ENCODE results near the gene NR1H3. TPM values are rescaled to one million over a fixed set of nuclear protein-coding genes. Genes with fewer than 3 reads are reported as not detected.
A peak's percentile ranks its signal among the peaks of the same experiment; 100 is the strongest.

Gene NR1H3
- total and polyA plus RNA-seq, 2 donors from 2014 or later, result 27.9 to 73.8 TPM

GRCh38 chr11:47258317-47258902 is 614 bp downstream of the NR1H3 start:
- H3K27me3 ChIP-seq (ENCODE audit: control insufficient read depth, insufficient read depth, low read length), result no peaks in the 10 kb centered on the region
- peak overlapping the region; percentile 37 to 65 (median 49) for H3K4me3 ChIP-seq (ENCODE audit: low read length in 3 of 3)
- peaks cover 3 to 26% (median 26%) of the 10 kb centered on the region in 3 donors for H3K4me1 ChIP-seq (ENCODE audit: control insufficient read depth in 2 of 3, insufficient read depth in 2 of 3, low read depth in 1 of 3, low read length in 3 of 3)
- intact Hi-C loops (cut with DNase I), result no loop called here
- no peaks in the 10 kb centered on the region for H3K9me3 ChIP-seq (ENCODE audit: control insufficient read depth in 2 of 3, insufficient read depth in 1 of 3, low read length in 3 of 3)
- H3K27ac ChIP-seq (ENCODE audit: low read depth in 2 of 2, low read length in 2 of 2), result peak overlapping the region; percentile 39 to 80
- TF ChIP-seq CTCF (IDR thresholded peaks at IDR 0.05; ENCODE audit: borderline replicate concordance, extremely low read depth, insufficient read depth), result no peak
- H3K36me3 ChIP-seq (ENCODE audit: control insufficient read depth in 2 of 3, insufficient read depth in 3 of 3, low read length in 3 of 3), result peaks cover 0 to 4% (median 0%) of the 10 kb centered on the region in 3 donors
- FAIRE-seq (no peak), DNase-seq (no peak)
- H3K9ac ChIP-seq (ENCODE audit: low read length in 3 of 3), result peak overlapping the region in 1 of 3 donors; percentile 21

GRCh38 chr11:47259232-47259977 is 1.6 kb downstream of the NR1H3 start:
- TF ChIP-seq CTCF (IDR thresholded peaks at IDR 0.05; ENCODE audit: borderline replicate concordance, extremely low read depth, insufficient read depth), result peak; percentile 41
- H3K4me1 ChIP-seq (ENCODE audit: control insufficient read depth in 2 of 3, insufficient read depth in 2 of 3, low read depth in 1 of 3, low read length in 3 of 3), result peaks cover 3 to 19% (median 16%) of the 10 kb centered on the region in 3 donors
- H3K9ac ChIP-seq (ENCODE audit: low read length in 3 of 3), result no peak overlapping the region
- H3K27me3 ChIP-seq (ENCODE audit: control insufficient read depth, insufficient read depth, low read length), result no peaks in the 10 kb centered on the region
- H3K27ac ChIP-seq (ENCODE audit: low read depth in 2 of 2, low read length in 2 of 2), result no peak overlapping the region
- H3K9me3 ChIP-seq (ENCODE audit: control insufficient read depth in 2 of 3, insufficient read depth in 1 of 3, low read length in 3 of 3), result no peaks in the 10 kb centered on the region
- peak in 1 of 5 donors; percentile 52 for DNase-seq
- FAIRE-seq, result no peak
- no peak overlapping the region for H3K4me3 ChIP-seq (ENCODE audit: low read length in 3 of 3)
- peaks cover 0 to 4% (median 0%) of the 10 kb centered on the region in 3 donors for H3K36me3 ChIP-seq (ENCODE audit: control insufficient read depth in 2 of 3, insufficient read depth in 3 of 3, low read length in 3 of 3)
- intact Hi-C loops (cut with DNase I), result no loop called here

GRCh38 chr11:47260366-47260765 is 2.6 kb downstream of the NR1H3 start:
- intact Hi-C loops (cut with DNase I), result no loop called here
- Histone ChIP-seq H3K36me3 (ENCODE audit: control insufficient read depth in 2 of 3, insufficient read depth in 3 of 3, low read length in 3 of 3) (peaks cover 0 to 4% (median 0%) of the 10 kb centered on the region in 3 donors), H3K4me1 (ENCODE audit: control insufficient read depth in 2 of 3, insufficient read depth in 2 of 3, low read depth in 1 of 3, low read length in 3 of 3) (peaks cover 0 to 16% (median 11%) of the 10 kb centered on the region in 3 donors), H3K9ac (ENCODE audit: low read length in 3 of 3) (no peak overlapping the region), H3K9me3 (ENCODE audit: control insufficient read depth in 2 of 3, insufficient read depth in 1 of 3, low read length in 3 of 3) (no peaks in the 10 kb centered on the region), H3K27me3 (ENCODE audit: control insufficient read depth, insufficient read depth, low read length) (no peaks in the 10 kb centered on the region), H3K4me3 (ENCODE audit: low read length in 3 of 3) (no peak overlapping the region), H3K27ac (ENCODE audit: low read depth in 2 of 2, low read length in 2 of 2) (no peak overlapping the region)
- FAIRE-seq, result no peak
- no peak for DNase-seq
- no peak for TF ChIP-seq CTCF (IDR thresholded peaks at IDR 0.05; ENCODE audit: borderline replicate concordance, extremely low read depth, insufficient read depth)
